ENCODE data around the gene IL36B. TPM values are rescaled to one million over a fixed set of nuclear protein-coding genes. Genes with fewer than 3 reads are reported as not detected.

The IL36B gene
- total RNA-seq, 4 donors from 2014 or later, result 1.5 to 1.7 TPM; not detected in 2

DNA sequence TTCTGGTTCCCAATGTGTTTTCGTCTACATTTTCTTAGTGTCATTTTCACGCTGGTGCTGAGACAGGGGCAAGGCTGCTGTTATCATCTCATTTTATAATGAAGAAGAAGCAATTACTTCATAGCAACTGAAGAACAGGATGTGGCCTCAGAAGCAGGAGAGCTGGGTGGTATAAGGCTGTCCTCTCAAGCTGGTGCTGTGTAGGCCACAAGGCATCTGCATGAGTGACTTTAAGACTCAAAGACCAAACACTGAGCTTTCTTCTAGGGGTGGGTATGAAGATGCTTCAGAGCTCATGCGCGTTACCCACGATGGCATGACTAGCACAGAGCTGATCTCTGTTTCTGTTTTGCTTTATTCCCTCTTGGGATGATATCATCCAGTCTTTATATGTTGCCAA lies 67.6 kb downstream of the IL36B start:
- TF ChIP-seq, protein P1, sequence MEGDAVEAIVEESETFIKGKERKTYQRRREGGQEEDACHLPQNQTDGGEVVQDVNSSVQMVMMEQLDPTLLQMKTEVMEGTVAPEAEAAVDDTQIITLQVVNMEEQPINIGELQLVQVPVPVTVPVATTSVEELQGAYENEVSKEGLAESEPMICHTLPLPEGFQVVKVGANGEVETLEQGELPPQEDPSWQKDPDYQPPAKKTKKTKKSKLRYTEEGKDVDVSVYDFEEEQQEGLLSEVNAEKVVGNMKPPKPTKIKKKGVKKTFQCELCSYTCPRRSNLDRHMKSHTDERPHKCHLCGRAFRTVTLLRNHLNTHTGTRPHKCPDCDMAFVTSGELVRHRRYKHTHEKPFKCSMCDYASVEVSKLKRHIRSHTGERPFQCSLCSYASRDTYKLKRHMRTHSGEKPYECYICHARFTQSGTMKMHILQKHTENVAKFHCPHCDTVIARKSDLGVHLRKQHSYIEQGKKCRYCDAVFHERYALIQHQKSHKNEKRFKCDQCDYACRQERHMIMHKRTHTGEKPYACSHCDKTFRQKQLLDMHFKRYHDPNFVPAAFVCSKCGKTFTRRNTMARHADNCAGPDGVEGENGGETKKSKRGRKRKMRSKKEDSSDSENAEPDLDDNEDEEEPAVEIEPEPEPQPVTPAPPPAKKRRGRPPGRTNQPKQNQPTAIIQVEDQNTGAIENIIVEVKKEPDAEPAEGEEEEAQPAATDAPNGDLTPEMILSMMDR (IDR thresholded peaks at IDR 0.05), result no peak
- no peak for TF ChIP-seq POLR2A (IDR thresholded peaks at IDR 0.05)
- H3K9me3 ChIP-seq, result peaks cover 0 to 10% (median 0%) of the 10 kb centered on the region in 3 donors
- no peaks in the 10 kb centered on the region for H3K36me3 ChIP-seq
- no peak overlapping the region for H3K4me3 ChIP-seq
- H3K27me3 ChIP-seq, result no peaks in the 10 kb centered on the region
- intact Hi-C loops (cut with DNase I), result no loop called here
- no peak overlapping the region for H3K27ac ChIP-seq
- WGBS, 2 donors, result 79 to 84% methylated on average over 5 of the region's 5 CpGs
- no peaks in the 10 kb centered on the region for H3K4me1 ChIP-seq
- DNase-seq, result no peak

DNA sequence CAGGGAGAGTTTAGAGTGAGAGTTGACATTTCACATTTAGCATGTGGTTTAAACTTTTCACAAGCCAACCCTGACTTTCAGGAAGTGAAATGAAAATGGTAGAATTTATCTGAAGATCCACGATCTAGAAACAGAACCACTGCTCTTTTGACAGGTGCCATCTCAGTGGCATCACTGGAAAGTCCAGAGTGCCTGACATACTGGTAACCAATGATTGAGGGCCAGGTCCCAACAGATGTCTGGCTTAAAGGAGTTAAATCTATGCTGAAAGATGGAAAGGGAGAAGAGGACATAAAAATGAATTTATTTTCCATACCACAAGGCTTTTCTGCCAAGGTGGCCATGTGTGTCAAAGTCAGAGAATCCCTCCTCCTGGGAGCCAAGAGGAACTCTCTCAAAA lies 72.1 kb downstream of the IL36B start:
- Histone ChIP-seq H3K9me3 (no peaks in the 10 kb centered on the region), H3K27ac (no peak overlapping the region), H3K4me3 (no peak overlapping the region), H3K4me1 (no peaks in the 10 kb centered on the region), H3K27me3 (peaks cover 0 to 22% (median 0%) of the 10 kb centered on the region in 4 donors), H3K36me3 (no peaks in the 10 kb centered on the region)
- WGBS, 2 donors, result 50 to 53% methylated on average over 1 of the region's 1 CpG
- TF ChIP-seq, protein P1 (IDR thresholded peaks at IDR 0.05), result no peak
- TF ChIP-seq POLR2A (IDR thresholded peaks at IDR 0.05), result no peak
- intact Hi-C loops (cut with DNase I), result no loop called here
- no peak for DNase-seq

DNA sequence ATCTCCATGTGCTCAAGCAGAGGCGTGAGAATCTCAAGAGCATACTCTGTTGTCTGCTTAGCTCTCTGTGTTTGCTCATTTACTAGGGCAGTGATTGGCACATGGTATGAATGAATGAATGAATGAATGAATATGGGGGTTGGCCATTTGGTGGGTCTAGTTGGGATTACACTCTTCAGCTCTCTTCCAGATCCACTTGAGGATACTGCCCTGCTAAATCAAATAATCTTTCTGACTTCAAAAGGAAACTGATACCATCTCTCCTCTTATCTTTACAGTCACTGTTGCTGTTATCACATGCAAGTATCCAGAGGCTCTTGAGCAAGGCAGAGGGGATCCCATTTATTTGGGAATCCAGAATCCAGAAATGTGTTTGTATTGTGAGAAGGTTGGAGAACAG lies 72.9 kb downstream of the IL36B start:
- WGBS, 2 donors, result 100% methylated on average over 1 of the region's 1 CpG
- intact Hi-C loops (cut with DNase I), result no loop called here
- H3K9me3 ChIP-seq, result no peaks in the 10 kb centered on the region

DNA sequence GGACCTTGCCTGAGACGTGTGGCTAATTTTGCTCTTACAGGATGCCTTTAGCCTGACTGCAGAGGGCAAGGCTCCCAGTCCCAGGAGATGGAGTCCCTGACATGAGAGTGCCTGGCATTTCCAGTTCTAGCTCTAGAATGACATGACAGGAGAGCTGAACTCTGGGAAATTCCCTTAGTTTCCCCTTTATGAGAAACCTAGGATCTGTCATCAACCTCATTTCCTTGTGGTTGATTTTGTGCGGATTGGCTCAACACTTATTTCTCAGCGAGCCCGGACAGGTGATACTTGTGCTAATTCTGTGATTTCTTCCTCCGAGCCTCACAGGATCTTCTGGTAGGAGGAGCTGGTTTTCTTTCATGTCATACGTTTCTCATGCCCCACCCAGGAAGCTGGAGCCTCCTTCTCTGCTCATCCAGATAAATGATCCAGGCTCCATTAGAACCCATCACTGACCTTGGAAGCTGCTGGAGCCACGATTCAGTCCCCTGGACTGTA lies 75.1 kb downstream of the IL36B start, which contains the start of gene IL36G:
TSS of gene IL36G (plus strand) at position 448 of the 498 bp plus-strand sequence. CDS start 633 bp downstream, outside the sequence.
- no peak for DNase-seq
- no peak for TF ChIP-seq POLR2A (IDR thresholded peaks at IDR 0.05)
- TF ChIP-seq, protein P1 (IDR thresholded peaks at IDR 0.05), result no peak
- no peak within 1 kb of the TSS for H3K27ac ChIP-seq
- H3K4me3 ChIP-seq, result no peak within 1 kb of the TSS
- no peaks in the 10 kb centered on the region for H3K4me1 ChIP-seq
- H3K36me3 ChIP-seq, result no peaks in the 10 kb centered on the region
- no peaks in the 10 kb centered on the region for H3K9me3 ChIP-seq
- H3K27me3 ChIP-seq, result peaks cover 0 to 30% (median 0%) of the 10 kb centered on the region in 4 donors
- intact Hi-C loops (cut with DNase I), result no loop called here
- 22 to 36% methylated on average over 6 to 7 of the region's 7 CpGs for WGBS, 2 donors

More for the DNA sequence above, 72.9 kb downstream of the IL36B start:
- Histone ChIP-seq H3K4me1 (no peaks in the 10 kb centered on the region), H3K27me3 (peaks cover 0 to 26% (median 0%) of the 10 kb centered on the region in 4 donors), H3K27ac (no peak overlapping the region), H3K36me3 (no peaks in the 10 kb centered on the region), H3K4me3 (no peak overlapping the region)
- no peak for DNase-seq
- TF ChIP-seq POLR2A (IDR thresholded peaks at IDR 0.05), result no peak
- TF ChIP-seq, protein P1 (IDR thresholded peaks at IDR 0.05), result no peak

Small RNA genes lying within 50 kb of the gene (small RNA-seq; reads per million reads assigned to genes)
- 0 reads per million in 4 donors for gene HMGN2P23
- gene RNU6-1180P, result 0 to 0.15 (median 0) reads per million in 4 donors

Other genes starting within 250 kb of the IL36B start
- 10 to 100 TPM in 1 of 4 donors, 1 to 10 TPM in 3; 1.3 to 16.5 (median 4.4) TPM for gene IL1B, start 216.1 kb downstream of the IL36B start, total RNA-seq
- gene IL37, start 141.7 kb downstream of the IL36B start, total RNA-seq, result 1 to 10 TPM in 1 of 4 donors, not detected in 3; 1.3 TPM
- gene IL36G, start 74.9 kb downstream of the IL36B start, total RNA-seq, result 100 to 1,000 TPM in 1 of 4 donors, 1 to 10 TPM in 2, not detected in 1; 7.3 to 223 (median 7.7) TPM
- gene IL36A, start 47.4 kb downstream of the IL36B start, total RNA-seq, result 100 to 1,000 TPM in 3 of 4 donors, 10 to 100 TPM in 1; 54.9 to 254 (median 207) TPM
- 10 to 100 TPM in 3 of 4 donors, 1 to 10 TPM in 1; 5.0 to 90.7 (median 28.9) TPM for gene IL36RN, start 6.3 kb upstream of the IL36B start, total RNA-seq
- under 1 TPM in 1 of 4 donors, not detected in 3; 0.53 TPM for gene IL1F10, start 15.1 kb upstream of the IL36B start, total RNA-seq
- 1,000 to 10,000 TPM in 2 of 4 donors, 100 to 1,000 TPM in 2; 594 to 1,539 (median 978) TPM for gene IL1RN, start 74.7 kb upstream of the IL36B start, total RNA-seq
- gene PSD4, start 121.1 kb upstream of the IL36B start, total RNA-seq, result 10 to 100 TPM; 25.1 to 62.5 (median 50.2) TPM
- 1 to 10 TPM in 3 of 4 donors, under 1 TPM in 1; 0.32 to 7.6 (median 2.7) TPM for gene PAX8, start 226.1 kb upstream of the IL36B start, total RNA-seq